ENCODE data around the gene SLC2A10. TPM values are rescaled to one million over a fixed set of nuclear protein-coding genes. Genes with fewer than 3 reads are reported as not detected.

The SLC2A10 gene
- total and polyA plus RNA-seq, 7 experiments from 2014 or later: 0.05 to 0.17 TPM; not detected in 5

GRCh38 chr20:46770330-46771194 is 61.1 kb downstream of the SLC2A10 start:
- Histone ChIP-seq H3K27me3 (ENCODE audit: control insufficient read depth in 2 of 2, insufficient read depth in 2 of 2, low read length in 2 of 2) (no peaks in the 10 kb centered on the region), H3K4me3 (ENCODE audit: low read length) (no peak overlapping the region), H3K9me3 (ENCODE audit: control insufficient read depth in 2 of 3, low read length in 3 of 3) (no peaks in the 10 kb centered on the region), H3K4me1 (ENCODE audit: control insufficient read depth in 2 of 2, insufficient read depth in 2 of 2, low read length in 2 of 2) (no peaks in the 10 kb centered on the region), H3K27ac (ENCODE audit: low read depth, low read length) (no peak overlapping the region), H3K36me3 (ENCODE audit: control insufficient read depth in 2 of 3, insufficient read depth in 3 of 3, low read length in 3 of 3) (no peaks in the 10 kb centered on the region)
- H3K4me3 Mint-ChIP-seq: no peak overlapping the region
- no peak overlapping the region for H3K27ac Mint-ChIP-seq
- intact Hi-C loops (cut with micrococcal nuclease): no loop called here
- H3K4me1 Mint-ChIP-seq: no peaks in the 10 kb centered on the region
- CTCF ChIA-PET: interaction anchor here (1.0 kb wide), 1 partner anchor 15 kb away, joined by 4 read pairs; no protein-coding TSS in a partner anchor
- POLR2A ChIA-PET: no interaction called here
- H3K9me3 Mint-ChIP-seq: no peaks in the 10 kb centered on the region
- H3K36me3 Mint-ChIP-seq: no peaks in the 10 kb centered on the region
- H3K27me3 Mint-ChIP-seq: peaks cover 8 to 36% (median 27%) of the 10 kb centered on the region in 5 donors
- DNase-seq: no peak
- no peak for ATAC-seq

GRCh38 chr20:46771195-46771588 is 61.7 kb downstream of the SLC2A10 start:
- Histone ChIP-seq H3K27me3 (ENCODE audit: control insufficient read depth in 2 of 2, insufficient read depth in 2 of 2, low read length in 2 of 2) (peaks cover 0 to 2% of the 10 kb centered on the region in 2 donors), H3K27ac (ENCODE audit: low read depth, low read length) (no peak overlapping the region), H3K9me3 (ENCODE audit: control insufficient read depth in 2 of 3, low read length in 3 of 3) (no peaks in the 10 kb centered on the region), H3K36me3 (ENCODE audit: control insufficient read depth in 2 of 3, insufficient read depth in 3 of 3, low read length in 3 of 3) (no peaks in the 10 kb centered on the region), H3K4me1 (ENCODE audit: control insufficient read depth in 2 of 2, insufficient read depth in 2 of 2, low read length in 2 of 2) (no peaks in the 10 kb centered on the region), H3K4me3 (ENCODE audit: low read length) (no peak overlapping the region)
- Mint-ChIP-seq H3K9me3 (no peaks in the 10 kb centered on the region), H3K4me1 (no peaks in the 10 kb centered on the region), H3K36me3 (no peaks in the 10 kb centered on the region), H3K27ac (no peak overlapping the region), H3K4me3 (no peak overlapping the region), H3K27me3 (peaks cover 8 to 38% (median 31%) of the 10 kb centered on the region in 5 donors)
- POLR2A ChIA-PET: no interaction called here
- intact Hi-C loops (cut with micrococcal nuclease): no loop called here
- ATAC-seq: no peak
- CTCF ChIA-PET: interaction anchor here (1.0 kb wide), 1 partner anchor 16 kb away, joined by 4 read pairs; no protein-coding TSS in a partner anchor
- DNase-seq: no peak

- intact Hi-C loops (cut with micrococcal nuclease): no loop called here
- H3K36me3 Mint-ChIP-seq: no peaks in the 10 kb centered on the region
- no peak for ATAC-seq
- no peaks in the 10 kb centered on the region for H3K4me1 ChIP-seq (ENCODE audit: control insufficient read depth in 2 of 2, insufficient read depth in 2 of 2, low read length in 2 of 2)
- no peak overlapping the region for H3K4me3 Mint-ChIP-seq
- ChIA-PET POLR2A (no interaction called here), CTCF (no interaction called here)
- no peaks in the 10 kb centered on the region for H3K4me1 Mint-ChIP-seq
- no peaks in the 10 kb centered on the region for H3K9me3 Mint-ChIP-seq
- H3K36me3 ChIP-seq (ENCODE audit: control insufficient read depth in 2 of 3, insufficient read depth in 3 of 3, low read length in 3 of 3): no peaks in the 10 kb centered on the region
- peaks cover 14 to 47% (median 43%) of the 10 kb centered on the region in 5 donors for H3K27me3 Mint-ChIP-seq
- H3K27ac ChIP-seq (ENCODE audit: low read depth, low read length): no peak overlapping the region
- no peak for DNase-seq
- H3K9me3 ChIP-seq (ENCODE audit: control insufficient read depth in 2 of 3, low read length in 3 of 3): no peaks in the 10 kb centered on the region
- H3K4me3 ChIP-seq (ENCODE audit: low read length): no peak overlapping the region
- H3K27ac Mint-ChIP-seq: no peak overlapping the region
- peaks cover 0 to 3% of the 10 kb centered on the region in 2 donors for H3K27me3 ChIP-seq (ENCODE audit: control insufficient read depth in 2 of 2, insufficient read depth in 2 of 2, low read length in 2 of 2)
These were observed 63.5 kb downstream of the SLC2A10 start for GRCh38 chr20:46772901-46773300.

GRCh38 chr20:46773680-46774079 is 64.2 kb downstream of the SLC2A10 start:
- no peaks in the 10 kb centered on the region for H3K4me1 Mint-ChIP-seq
- no peak overlapping the region for H3K27ac Mint-ChIP-seq
- intact Hi-C loops (cut with micrococcal nuclease): no loop called here
- POLR2A ChIA-PET: no interaction called here
- Histone ChIP-seq H3K4me1 (ENCODE audit: control insufficient read depth in 2 of 2, insufficient read depth in 2 of 2, low read length in 2 of 2) (no peaks in the 10 kb centered on the region), H3K4me3 (ENCODE audit: low read length) (no peak overlapping the region), H3K9me3 (ENCODE audit: control insufficient read depth in 2 of 3, low read length in 3 of 3) (no peaks in the 10 kb centered on the region), H3K36me3 (ENCODE audit: control insufficient read depth in 2 of 3, insufficient read depth in 3 of 3, low read length in 3 of 3) (no peaks in the 10 kb centered on the region), H3K27me3 (ENCODE audit: control insufficient read depth in 2 of 2, insufficient read depth in 2 of 2, low read length in 2 of 2) (peaks cover 0 to 3% of the 10 kb centered on the region in 2 donors), H3K27ac (ENCODE audit: low read depth, low read length) (no peak overlapping the region)
- H3K27me3 Mint-ChIP-seq: peaks cover 14 to 43% (median 38%) of the 10 kb centered on the region in 5 donors
- H3K9me3 Mint-ChIP-seq: no peaks in the 10 kb centered on the region
- H3K4me3 Mint-ChIP-seq: no peak overlapping the region
- DNase-seq: no peak
- CTCF ChIA-PET: no interaction called here
- no peak for ATAC-seq
- H3K36me3 Mint-ChIP-seq: no peaks in the 10 kb centered on the region

- Histone ChIP-seq H3K27me3 (ENCODE audit: control insufficient read depth in 2 of 2, insufficient read depth in 2 of 2, low read length in 2 of 2) (peaks cover 0 to 3% of the 10 kb centered on the region in 2 donors), H3K9me3 (ENCODE audit: control insufficient read depth in 2 of 3, low read length in 3 of 3) (no peaks in the 10 kb centered on the region), H3K4me3 (ENCODE audit: low read length) (no peak overlapping the region), H3K36me3 (ENCODE audit: control insufficient read depth in 2 of 3, insufficient read depth in 3 of 3, low read length in 3 of 3) (no peaks in the 10 kb centered on the region), H3K27ac (ENCODE audit: low read depth, low read length) (no peak overlapping the region), H3K4me1 (ENCODE audit: control insufficient read depth in 2 of 2, insufficient read depth in 2 of 2, low read length in 2 of 2) (no peaks in the 10 kb centered on the region)
- no peak overlapping the region for H3K4me3 Mint-ChIP-seq
- no peak overlapping the region for H3K27ac Mint-ChIP-seq
- ChIA-PET POLR2A (no interaction called here), CTCF (no interaction called here)
- no peaks in the 10 kb centered on the region for H3K9me3 Mint-ChIP-seq
- peaks cover 14 to 43% (median 35%) of the 10 kb centered on the region in 5 donors for H3K27me3 Mint-ChIP-seq
- DNase-seq (no peak), ATAC-seq (no peak)
- no peaks in the 10 kb centered on the region for H3K36me3 Mint-ChIP-seq
- intact Hi-C loops (cut with micrococcal nuclease): no loop called here
- H3K4me1 Mint-ChIP-seq: no peaks in the 10 kb centered on the region
These were observed 64.8 kb downstream of the SLC2A10 start for GRCh38 chr20:46774236-46774635.

- Mint-ChIP-seq H3K4me3 (no peak overlapping the region), H3K36me3 (no peaks in the 10 kb centered on the region), H3K9me3 (no peaks in the 10 kb centered on the region), H3K4me1 (no peaks in the 10 kb centered on the region), H3K27ac (no peak overlapping the region), H3K27me3 (peaks cover 14 to 43% (median 35%) of the 10 kb centered on the region in 5 donors)
- Histone ChIP-seq H3K27ac (ENCODE audit: low read depth, low read length) (no peak overlapping the region), H3K36me3 (ENCODE audit: control insufficient read depth in 2 of 3, insufficient read depth in 3 of 3, low read length in 3 of 3) (no peaks in the 10 kb centered on the region), H3K4me1 (ENCODE audit: control insufficient read depth in 2 of 2, insufficient read depth in 2 of 2, low read length in 2 of 2) (no peaks in the 10 kb centered on the region), H3K27me3 (ENCODE audit: control insufficient read depth in 2 of 2, insufficient read depth in 2 of 2, low read length in 2 of 2) (peaks cover 0 to 3% of the 10 kb centered on the region in 2 donors), H3K9me3 (ENCODE audit: control insufficient read depth in 2 of 3, low read length in 3 of 3) (no peaks in the 10 kb centered on the region), H3K4me3 (ENCODE audit: low read length) (no peak overlapping the region)
- DNase-seq: no peak
- ChIA-PET POLR2A (no interaction called here), CTCF (no interaction called here)
- no peak for ATAC-seq
- intact Hi-C loops (cut with micrococcal nuclease): no loop called here
These were observed 65.6 kb downstream of the SLC2A10 start for GRCh38 chr20:46774943-46775560.

Measured in naive thymus-derived CD4-positive, alpha-beta T cell (primary cell).